ENCODE measurements around the gene BFSP2.

Gene BFSP2

DNA sequence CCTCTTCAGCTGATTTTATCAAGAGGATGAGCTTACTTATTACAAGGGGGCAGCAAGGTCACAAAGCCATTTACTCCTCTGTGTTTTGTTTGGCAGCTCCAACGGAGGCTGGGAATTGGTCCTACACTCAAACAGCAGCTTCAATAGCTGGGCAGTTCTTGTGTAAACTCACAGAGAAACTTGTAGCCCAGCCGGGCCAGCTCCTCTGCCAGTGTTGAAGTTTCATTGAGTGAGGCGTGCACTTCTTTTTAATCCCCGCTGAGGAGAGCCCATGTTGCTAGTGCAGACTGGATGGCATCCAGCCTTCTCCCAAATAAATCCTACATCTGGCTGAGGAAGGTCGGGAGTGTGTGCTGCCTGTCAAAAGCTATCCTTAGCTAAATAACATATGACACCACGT is 59.5 kb downstream of the BFSP2 start:
- H3K4me3 ChIP-seq (replicated peaks in 1 of 2; ENCODE audit: low read depth in 2 of 2, low read length in 2 of 2): no peak overlapping the region
- peak in 1 of 2 donors; percentile 22 for DNase-seq (ENCODE audit: low read depth in 2 of 2)
- TF ChIP-seq, protein P1, sequence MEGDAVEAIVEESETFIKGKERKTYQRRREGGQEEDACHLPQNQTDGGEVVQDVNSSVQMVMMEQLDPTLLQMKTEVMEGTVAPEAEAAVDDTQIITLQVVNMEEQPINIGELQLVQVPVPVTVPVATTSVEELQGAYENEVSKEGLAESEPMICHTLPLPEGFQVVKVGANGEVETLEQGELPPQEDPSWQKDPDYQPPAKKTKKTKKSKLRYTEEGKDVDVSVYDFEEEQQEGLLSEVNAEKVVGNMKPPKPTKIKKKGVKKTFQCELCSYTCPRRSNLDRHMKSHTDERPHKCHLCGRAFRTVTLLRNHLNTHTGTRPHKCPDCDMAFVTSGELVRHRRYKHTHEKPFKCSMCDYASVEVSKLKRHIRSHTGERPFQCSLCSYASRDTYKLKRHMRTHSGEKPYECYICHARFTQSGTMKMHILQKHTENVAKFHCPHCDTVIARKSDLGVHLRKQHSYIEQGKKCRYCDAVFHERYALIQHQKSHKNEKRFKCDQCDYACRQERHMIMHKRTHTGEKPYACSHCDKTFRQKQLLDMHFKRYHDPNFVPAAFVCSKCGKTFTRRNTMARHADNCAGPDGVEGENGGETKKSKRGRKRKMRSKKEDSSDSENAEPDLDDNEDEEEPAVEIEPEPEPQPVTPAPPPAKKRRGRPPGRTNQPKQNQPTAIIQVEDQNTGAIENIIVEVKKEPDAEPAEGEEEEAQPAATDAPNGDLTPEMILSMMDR (IDR thresholded peaks at IDR 0.05; ENCODE audit: low read depth, low read length): no peak

DNA sequence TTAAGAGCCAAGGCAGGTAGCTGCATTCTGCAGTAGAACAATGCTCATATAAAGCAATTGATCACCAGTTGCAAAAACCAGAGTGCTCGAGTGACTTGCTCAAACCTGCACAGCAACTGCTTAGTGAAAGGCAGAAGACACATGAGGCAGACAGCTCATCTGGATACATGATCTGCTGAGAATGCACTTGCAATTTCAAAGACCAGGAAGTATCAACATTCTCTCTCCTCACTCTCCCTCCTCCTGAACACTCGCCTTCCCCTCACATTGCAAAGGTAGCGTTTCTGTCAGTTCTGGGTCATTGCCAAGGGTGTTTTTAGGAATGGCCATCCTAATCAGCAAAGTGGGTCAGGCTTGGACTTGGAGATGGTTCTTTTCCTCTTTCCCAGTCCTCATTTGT is 61.0 kb downstream of the BFSP2 start:
- no peak for DNase-seq (ENCODE audit: low read depth in 2 of 2)
- TF ChIP-seq, protein P1 (IDR thresholded peaks at IDR 0.05; ENCODE audit: low read depth, low read length): no peak
- H3K4me3 ChIP-seq (replicated peaks in 1 of 2; ENCODE audit: low read depth in 2 of 2, low read length in 2 of 2): no peak overlapping the region

DNA sequence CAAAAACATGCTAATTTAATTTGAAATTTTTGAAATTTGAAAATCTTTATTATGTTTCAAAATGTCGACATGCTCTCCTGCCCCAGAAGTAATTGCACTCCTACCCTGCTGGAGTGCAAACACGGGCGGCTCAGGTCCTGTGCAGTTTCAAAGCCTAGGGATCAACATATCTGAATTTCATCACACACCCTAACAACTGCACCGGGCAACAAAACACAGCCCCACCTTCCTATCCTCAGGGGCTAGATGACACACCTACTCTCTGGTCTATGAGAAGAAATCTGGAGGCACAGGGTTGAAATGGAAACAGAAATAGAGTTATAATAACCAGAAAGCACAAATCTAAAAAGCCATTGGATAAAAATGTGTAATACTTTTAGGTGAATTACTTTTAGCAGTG is 61.4 kb downstream of the BFSP2 start:
- TF ChIP-seq, protein P1 (IDR thresholded peaks at IDR 0.05; ENCODE audit: low read depth, low read length): no peak
- no peak for DNase-seq (ENCODE audit: low read depth in 2 of 2)
- no peak overlapping the region for H3K4me3 ChIP-seq (replicated peaks in 1 of 2; ENCODE audit: low read depth in 2 of 2, low read length in 2 of 2)

DNA sequence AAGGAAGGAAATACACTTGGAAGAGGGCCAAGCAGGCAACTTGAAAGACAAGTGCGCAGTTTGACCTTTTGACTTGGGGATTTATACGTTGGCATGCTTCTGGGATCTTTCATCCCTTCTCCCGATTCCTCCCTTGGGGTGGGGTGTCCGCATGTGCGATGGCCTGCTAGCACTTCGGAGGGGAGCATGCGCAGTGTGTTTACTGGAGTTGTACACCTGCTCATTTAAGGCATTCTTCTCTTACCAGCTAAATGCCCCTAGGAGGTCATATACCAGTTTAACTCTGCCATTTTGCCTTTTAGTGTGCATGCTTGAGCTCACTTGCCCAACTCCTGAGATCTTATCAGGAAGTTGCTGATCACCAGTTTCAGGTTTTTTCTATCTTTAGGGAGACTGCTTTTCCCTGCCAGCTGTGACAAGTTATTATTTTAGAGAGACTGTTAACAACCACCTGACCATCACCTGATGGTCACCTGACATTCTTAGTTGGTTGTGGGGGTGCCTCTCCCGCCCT is 63.5 kb downstream of the BFSP2 start:
- TF ChIP-seq, protein P1 (IDR thresholded peaks at IDR 0.05; ENCODE audit: low read depth, low read length): no peak
- H3K4me3 ChIP-seq (replicated peaks in 1 of 2; ENCODE audit: low read depth in 2 of 2, low read length in 2 of 2): no peak overlapping the region
- no peak for DNase-seq (ENCODE audit: low read depth in 2 of 2)

DNA sequence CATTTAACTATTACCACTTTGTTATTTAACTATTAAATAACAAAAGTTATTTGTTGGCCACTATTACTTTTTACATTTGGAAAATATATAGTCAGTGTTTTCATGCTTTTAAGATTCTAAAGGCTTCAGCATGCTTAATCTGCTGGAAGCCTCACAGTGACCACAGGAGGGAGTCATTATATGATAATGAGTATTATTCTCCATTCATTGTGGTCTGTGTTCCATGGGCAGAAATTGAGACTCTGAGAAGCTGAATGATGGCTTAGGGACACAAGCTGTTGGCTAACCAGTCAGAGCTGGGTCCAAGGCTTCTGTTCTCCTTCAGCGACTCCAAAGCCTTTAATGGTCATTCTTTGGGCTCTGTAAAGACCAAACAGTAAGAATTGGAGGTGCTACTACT is 64.7 kb downstream of the BFSP2 start:
- H3K4me3 ChIP-seq (replicated peaks in 1 of 2; ENCODE audit: low read depth in 2 of 2, low read length in 2 of 2): no peak overlapping the region
- DNase-seq (ENCODE audit: low read depth in 2 of 2): peak; percentile 63 to 64
- TF ChIP-seq, protein P1 (IDR thresholded peaks at IDR 0.05; ENCODE audit: low read depth, low read length): peak; percentile 45

DNA sequence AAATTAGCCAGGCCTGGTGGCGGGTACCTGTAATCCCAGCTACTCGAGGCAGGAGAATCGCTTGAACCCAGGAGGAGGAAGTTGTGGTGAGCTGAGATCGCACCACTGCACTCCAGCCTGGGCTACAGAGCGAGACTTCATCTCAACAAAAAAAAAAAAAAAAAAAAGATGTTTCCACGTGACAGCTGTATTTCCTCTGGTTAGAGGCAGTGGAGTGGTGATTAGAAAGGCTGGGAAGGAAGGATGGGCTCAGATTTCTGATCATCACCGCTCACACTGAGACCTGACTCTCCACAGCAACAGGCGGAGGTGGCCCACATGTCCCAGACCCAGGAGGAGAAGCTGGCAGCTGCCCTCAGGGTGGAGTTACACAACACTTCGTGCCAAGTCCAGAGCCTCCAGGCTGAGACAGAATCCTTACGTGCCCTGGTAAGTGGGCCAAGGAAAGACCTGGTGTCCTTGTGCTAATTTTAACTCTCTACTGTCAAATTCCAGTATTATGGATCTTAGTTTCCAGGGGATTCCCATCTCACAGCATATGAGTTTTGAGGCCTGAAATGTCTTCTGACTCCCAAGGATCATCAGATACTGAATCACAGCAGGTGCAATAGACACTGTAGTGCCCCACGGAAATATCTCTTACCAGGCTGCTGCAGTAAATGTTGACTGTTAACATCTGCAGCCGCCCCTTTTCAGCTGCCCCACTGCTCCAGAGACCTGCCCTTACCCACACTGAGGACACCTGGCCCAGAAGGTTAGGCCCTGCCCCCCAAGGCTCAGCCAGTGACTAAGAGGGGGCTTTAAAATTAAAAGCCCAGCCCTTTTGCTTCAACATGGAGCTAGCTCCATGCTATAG is 66.9 kb downstream of the BFSP2 start:
- no peak overlapping the region for H3K4me3 ChIP-seq (replicated peaks in 1 of 2; ENCODE audit: low read depth in 2 of 2, low read length in 2 of 2)
- peak in 1 of 2 donors; percentile 5 for DNase-seq (ENCODE audit: low read depth in 2 of 2)
- TF ChIP-seq, protein P1 (IDR thresholded peaks at IDR 0.05; ENCODE audit: low read depth, low read length): no peak
